ENCODE data around the gene TRIM42.

Gene TRIM42

DNA sequence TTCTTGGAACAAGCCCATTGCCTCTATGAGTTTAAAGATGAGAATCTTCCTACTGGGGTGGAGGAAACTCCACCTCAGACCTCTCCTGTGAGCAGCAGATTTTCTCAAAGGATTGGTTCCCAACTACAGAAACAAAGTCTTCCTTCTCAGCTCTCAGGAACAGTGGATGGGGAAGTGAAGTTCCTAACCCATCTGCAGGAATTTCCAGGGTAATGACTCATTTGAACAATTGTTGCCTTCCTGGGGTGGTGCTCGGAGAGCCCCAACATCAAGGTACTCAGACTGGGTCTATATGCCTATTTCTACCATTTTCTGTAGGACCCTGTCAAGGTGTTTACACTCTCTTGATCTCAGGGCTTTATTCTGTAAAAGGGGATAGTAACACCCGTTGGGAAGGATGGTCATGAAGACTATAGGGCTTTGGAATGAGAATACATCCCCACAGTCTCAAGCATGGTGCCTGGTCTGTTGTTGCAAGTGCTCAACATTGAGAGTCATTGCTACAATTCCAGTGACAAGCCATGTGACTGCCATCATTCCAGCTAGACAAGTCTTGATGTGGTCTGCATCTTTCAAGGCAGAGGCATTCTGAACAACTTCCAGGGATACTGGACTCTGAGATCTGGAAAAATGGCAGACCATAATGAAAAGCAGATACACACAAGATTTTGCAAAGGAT, 33.0 kb downstream of the TRIM42 start:
- DNase-seq (ENCODE audit: extremely low spot score): no peak
- TF ChIP-seq ELF4 (IDR thresholded peaks at IDR 0.05) (no peak), FOXM1 (IDR thresholded peaks at IDR 0.05; ENCODE audit: borderline replicate concordance) (no peak), ZNF384 (IDR thresholded peaks at IDR 0.05) (no peak), SP1 (IDR thresholded peaks at IDR 0.05) (no peak), NFRKB (IDR thresholded peaks at IDR 0.05) (no peak), SUZ12 (IDR thresholded peaks at IDR 0.05) (no peak), ARNT (IDR thresholded peaks at IDR 0.05) (no peak), BHLHE40 (IDR thresholded peaks at IDR 0.05; ENCODE audit: borderline replicate concordance) (no peak), LEF1 (IDR thresholded peaks at IDR 0.05; ENCODE audit: borderline replicate concordance) (no peak), CTBP1 (IDR thresholded peaks at IDR 0.05; ENCODE audit: borderline replicate concordance) (no peak), FOXK2 (IDR thresholded peaks at IDR 0.05) (no peak), TARDBP (IDR thresholded peaks at IDR 0.05) (no peak), FOXA1 (IDR thresholded peaks at IDR 0.05) (no peak), HDGF (IDR thresholded peaks at IDR 0.05; ENCODE audit: borderline replicate concordance) (no peak), L3MBTL2 (conservative IDR thresholded peaks at IDR 0.05) (no peak)
- TF ChIP-seq, protein P1, sequence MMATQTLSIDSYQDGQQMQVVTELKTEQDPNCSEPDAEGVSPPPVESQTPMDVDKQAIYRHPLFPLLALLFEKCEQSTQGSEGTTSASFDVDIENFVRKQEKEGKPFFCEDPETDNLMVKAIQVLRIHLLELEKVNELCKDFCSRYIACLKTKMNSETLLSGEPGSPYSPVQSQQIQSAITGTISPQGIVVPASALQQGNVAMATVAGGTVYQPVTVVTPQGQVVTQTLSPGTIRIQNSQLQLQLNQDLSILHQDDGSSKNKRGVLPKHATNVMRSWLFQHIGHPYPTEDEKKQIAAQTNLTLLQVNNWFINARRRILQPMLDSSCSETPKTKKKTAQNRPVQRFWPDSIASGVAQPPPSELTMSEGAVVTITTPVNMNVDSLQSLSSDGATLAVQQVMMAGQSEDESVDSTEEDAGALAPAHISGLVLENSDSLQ (IDR thresholded peaks at IDR 0.05): no peak
- POLR2A ChIA-PET: no interaction called here
- CTCF ChIA-PET: no interaction called here

- CTCF ChIA-PET: no interaction called here
- POLR2A ChIA-PET: no interaction called here
Measured at GRCh38 chr3:140711390-140712035, 33.6 kb downstream of the TRIM42 start.

DNA sequence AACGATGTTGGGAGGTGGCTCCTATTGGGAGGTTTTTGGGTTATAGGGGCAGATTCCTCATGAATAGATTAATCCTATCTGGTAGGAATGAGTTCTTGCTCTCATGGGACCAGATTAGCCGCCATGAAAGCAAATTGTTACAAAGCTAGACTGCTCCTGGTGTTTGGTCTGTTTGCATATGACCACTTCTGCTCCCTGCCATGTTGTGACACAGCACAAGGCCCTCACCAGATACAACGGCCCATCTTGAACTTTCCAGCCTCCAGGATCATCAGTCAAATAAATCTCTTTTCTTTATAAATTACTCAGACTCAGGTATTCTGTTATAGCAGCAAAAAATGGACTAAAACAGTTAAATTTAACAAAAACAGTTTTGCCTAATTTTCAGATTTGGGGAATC, 34.4 kb downstream of the TRIM42 start:
- no peak for DNase-seq (ENCODE audit: extremely low spot score)
- CTCF ChIA-PET: no interaction called here
- POLR2A ChIA-PET: no interaction called here
- TF ChIP-seq SUZ12 (IDR thresholded peaks at IDR 0.05) (no peak), NFRKB (IDR thresholded peaks at IDR 0.05) (no peak), FOXM1 (IDR thresholded peaks at IDR 0.05; ENCODE audit: borderline replicate concordance) (no peak), ARNT (IDR thresholded peaks at IDR 0.05) (no peak), L3MBTL2 (conservative IDR thresholded peaks at IDR 0.05) (no peak), CTBP1 (IDR thresholded peaks at IDR 0.05; ENCODE audit: borderline replicate concordance) (no peak)

More at GRCh38 chr3:140711390-140712035, 33.6 kb downstream of the TRIM42 start:
- TF ChIP-seq ZNF384 (IDR thresholded peaks at IDR 0.05) (no peak), SP1 (IDR thresholded peaks at IDR 0.05) (no peak), TARDBP (IDR thresholded peaks at IDR 0.05) (no peak), CTBP1 (IDR thresholded peaks at IDR 0.05; ENCODE audit: borderline replicate concordance) (no peak), SUZ12 (IDR thresholded peaks at IDR 0.05) (no peak), ELF4 (IDR thresholded peaks at IDR 0.05) (no peak), HDGF (IDR thresholded peaks at IDR 0.05; ENCODE audit: borderline replicate concordance) (no peak), FOXA1 (IDR thresholded peaks at IDR 0.05) (no peak), L3MBTL2 (conservative IDR thresholded peaks at IDR 0.05) (no peak), BHLHE40 (IDR thresholded peaks at IDR 0.05; ENCODE audit: borderline replicate concordance) (no peak), FOXK2 (IDR thresholded peaks at IDR 0.05) (no peak), ARNT (IDR thresholded peaks at IDR 0.05) (no peak), FOXM1 (IDR thresholded peaks at IDR 0.05; ENCODE audit: borderline replicate concordance) (no peak), LEF1 (IDR thresholded peaks at IDR 0.05; ENCODE audit: borderline replicate concordance) (no peak), NFRKB (IDR thresholded peaks at IDR 0.05) (no peak)
- TF ChIP-seq, protein P1 (IDR thresholded peaks at IDR 0.05): no peak
- no peak for DNase-seq (ENCODE audit: extremely low spot score)

GRCh38 chr3:140715035-140715434, 37.2 kb downstream of the TRIM42 start:
- POLR2A ChIA-PET: no interaction called here
- CTCF ChIA-PET: no interaction called here
- no peak for DNase-seq (ENCODE audit: extremely low spot score)
- TF ChIP-seq ZNF384 (IDR thresholded peaks at IDR 0.05) (no peak), FOXM1 (IDR thresholded peaks at IDR 0.05; ENCODE audit: borderline replicate concordance) (no peak), FOXK2 (IDR thresholded peaks at IDR 0.05) (no peak), HDGF (IDR thresholded peaks at IDR 0.05; ENCODE audit: borderline replicate concordance) (no peak), SP1 (IDR thresholded peaks at IDR 0.05) (no peak), CTBP1 (IDR thresholded peaks at IDR 0.05; ENCODE audit: borderline replicate concordance) (no peak), LEF1 (IDR thresholded peaks at IDR 0.05; ENCODE audit: borderline replicate concordance) (no peak)
- TF ChIP-seq, protein P1 (IDR thresholded peaks at IDR 0.05): no peak

DNA sequence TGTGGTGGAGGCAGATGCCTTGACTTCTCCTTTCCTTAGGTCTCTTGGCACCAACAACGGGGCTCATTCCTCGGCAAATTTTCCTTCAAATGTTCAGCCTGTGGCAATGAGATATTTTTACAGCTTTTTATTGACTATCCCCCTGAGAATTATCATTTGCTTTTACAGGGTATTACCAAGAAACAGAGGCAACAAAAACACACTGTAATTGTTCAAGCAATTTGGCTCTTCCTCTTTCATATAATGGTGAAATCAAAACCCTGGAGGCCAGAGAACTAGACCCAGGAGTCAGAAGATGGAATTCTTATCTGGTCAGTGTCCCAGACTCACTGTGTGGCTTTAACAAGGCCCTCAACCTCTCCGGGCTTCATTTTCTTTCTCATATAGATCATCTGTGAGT, 40.1 kb downstream of the TRIM42 start:
- TF ChIP-seq, protein P1 (IDR thresholded peaks at IDR 0.05): no peak
- TF ChIP-seq ELF4 (IDR thresholded peaks at IDR 0.05): no peak
- TF ChIP-seq CTBP1 (IDR thresholded peaks at IDR 0.05; ENCODE audit: borderline replicate concordance): no peak
- TF ChIP-seq HDGF (IDR thresholded peaks at IDR 0.05; ENCODE audit: borderline replicate concordance): no peak
- TF ChIP-seq SUZ12 (IDR thresholded peaks at IDR 0.05): no peak
- no peak for TF ChIP-seq SP1 (IDR thresholded peaks at IDR 0.05)
- no peak for TF ChIP-seq BHLHE40 (IDR thresholded peaks at IDR 0.05; ENCODE audit: borderline replicate concordance)
- TF ChIP-seq NFRKB (IDR thresholded peaks at IDR 0.05): no peak
- no peak for TF ChIP-seq TARDBP (IDR thresholded peaks at IDR 0.05)
- TF ChIP-seq FOXK2 (IDR thresholded peaks at IDR 0.05): no peak
- no peak for TF ChIP-seq ARNT (IDR thresholded peaks at IDR 0.05)
- no peak for TF ChIP-seq FOXM1 (IDR thresholded peaks at IDR 0.05; ENCODE audit: borderline replicate concordance)
- no peak for TF ChIP-seq FOXA1 (IDR thresholded peaks at IDR 0.05)
- no peak for TF ChIP-seq LEF1 (IDR thresholded peaks at IDR 0.05; ENCODE audit: borderline replicate concordance)
- TF ChIP-seq ZNF384 (IDR thresholded peaks at IDR 0.05): no peak
- no peak for TF ChIP-seq L3MBTL2 (conservative IDR thresholded peaks at IDR 0.05)
- ChIA-PET CTCF (no interaction called here), POLR2A (no interaction called here)
- DNase-seq (ENCODE audit: extremely low spot score): no peak

Measured in HEK293T (cell line).